SJCRH30 (cell line): ENCODE results near the gene KIAA1755. TPM values are rescaled to one million over a fixed set of nuclear protein-coding genes. Genes with fewer than 3 reads are reported as not detected.

Source experiments
- DNase-seq, 2 experiments: peaks; one replicate each; pipeline ENCODE4 v3.0.0-alpha.2; 2015 to 2020
- H3K27ac ChIP-seq: fragments of 250-450 bp; sonication (Bioruptor Pico); 2 replicates; pipeline ENCODE4 v1.5.1; 2020; ENCODE audit warnings: mild to moderate bottlenecking, moderate library complexity
- H3K27me3 ChIP-seq: fragments of 250-450 bp; sonication (Bioruptor Pico); 2 replicates; pipeline ENCODE4 v1.5.1; 2020; ENCODE audit warnings: mild to moderate bottlenecking, moderate library complexity
- H3K36me3 ChIP-seq: fragments of 250-450 bp; sonication (Bioruptor Pico); 2 replicates; pipeline ENCODE4 v1.5.1; 2020; ENCODE audit warnings: mild to moderate bottlenecking, moderate library complexity
- H3K4me1 ChIP-seq: fragments of 250-450 bp; sonication (Bioruptor Pico); 2 replicates; pipeline ENCODE4 v1.5.1; 2020; ENCODE audit warnings: mild to moderate bottlenecking, moderate library complexity
- H3K4me3 ChIP-seq: fragments of 250-450 bp; sonication (Bioruptor Pico); 2 replicates; pipeline ENCODE4 v1.5.1; 2020; ENCODE audit warnings: mild to moderate bottlenecking, moderate library complexity
- H3K9me3 ChIP-seq: fragments of 250-450 bp; sonication (Bioruptor Pico); replicated peaks from 2 replicates; pipeline ENCODE4 v1.5.1; 2020; ENCODE audit warnings: mild to moderate bottlenecking, moderate library complexity
- total RNA-seq: library from RNA; depleted of rRNA; stranded (reverse); fragments of >200 nt; shearing (Covaris generic); gene quantifications from 2 replicates; pipeline ENCODE4 v1.2.3, GENCODE V29; 2014

The KIAA1755 gene
- total RNA-seq, 1 experiment from 2014 or later, result 1.4 TPM

GRCh38 chr20:38217791-38218565, 42.6 kb downstream of the KIAA1755 start:
- H3K9me3 ChIP-seq, result no peaks in the 10 kb centered on the region
- H3K4me3 ChIP-seq, result no peak overlapping the region
- no peak overlapping the region for H3K27ac ChIP-seq
- peak; percentile 62 to 72 for DNase-seq
- peaks cover 5% of the 10 kb centered on the region; the same call in 1 of the 2 replicates for H3K4me1 ChIP-seq
- H3K27me3 ChIP-seq, result no peaks in the 10 kb centered on the region
- H3K36me3 ChIP-seq, result no peaks in the 10 kb centered on the region

- Histone ChIP-seq H3K36me3 (no peaks in the 10 kb centered on the region), H3K4me3 (no peak overlapping the region), H3K4me1 (peaks cover 5% of the 10 kb centered on the region; the same call in 1 of the 2 replicates), H3K27ac (no peak overlapping the region), H3K27me3 (no peaks in the 10 kb centered on the region), H3K9me3 (no peaks in the 10 kb centered on the region)
- DNase-seq, result no peak
These were observed 43.6 kb downstream of the KIAA1755 start for GRCh38 chr20:38216746-38217595.

- no peak for DNase-seq
- Histone ChIP-seq H3K27me3 (no peaks in the 10 kb centered on the region), H3K27ac (no peak overlapping the region)
These were observed 44.3 kb downstream of the KIAA1755 start for GRCh38 chr20:38216201-38216600.

GRCh38 chr20:38215194-38216182, 45.0 kb downstream of the KIAA1755 start:
- H3K36me3 ChIP-seq, result no peaks in the 10 kb centered on the region
- H3K4me3 ChIP-seq, result no peak overlapping the region
- DNase-seq, result no peak

More at GRCh38 chr20:38216201-38216600, 44.3 kb downstream of the KIAA1755 start:
- no peaks in the 10 kb centered on the region for H3K36me3 ChIP-seq
- no peaks in the 10 kb centered on the region for H3K9me3 ChIP-seq
- no peak overlapping the region for H3K4me3 ChIP-seq
- peaks cover 5% of the 10 kb centered on the region; the same call in 1 of the 2 replicates for H3K4me1 ChIP-seq

GRCh38 chr20:38214256-38215193, 46.0 kb downstream of the KIAA1755 start:
- peak in 1 of 2 experiments; percentile 35 for DNase-seq

More at GRCh38 chr20:38215194-38216182, 45.0 kb downstream of the KIAA1755 start:
- Histone ChIP-seq H3K27ac (no peak overlapping the region), H3K4me1 (peaks cover 5% of the 10 kb centered on the region; the same call in 1 of the 2 replicates), H3K27me3 (no peaks in the 10 kb centered on the region), H3K9me3 (no peaks in the 10 kb centered on the region)

GRCh38 chr20:38213607-38213940, 47.0 kb downstream of the KIAA1755 start:
- Histone ChIP-seq H3K27me3 (no peaks in the 10 kb centered on the region), H3K27ac (no peak overlapping the region), H3K9me3 (no peaks in the 10 kb centered on the region), H3K4me3 (no peak overlapping the region), H3K4me1 (peaks cover 5% of the 10 kb centered on the region; the same call in 1 of the 2 replicates), H3K36me3 (no peaks in the 10 kb centered on the region)
- no peak for DNase-seq

More at GRCh38 chr20:38214256-38215193, 46.0 kb downstream of the KIAA1755 start:
- Histone ChIP-seq H3K36me3 (no peaks in the 10 kb centered on the region), H3K4me3 (no peak overlapping the region), H3K9me3 (no peaks in the 10 kb centered on the region), H3K4me1 (peaks cover 5% of the 10 kb centered on the region; the same call in 1 of the 2 replicates), H3K27ac (no peak overlapping the region), H3K27me3 (no peaks in the 10 kb centered on the region)

GRCh38 chr20:38212806-38213606, 47.5 kb downstream of the KIAA1755 start:
- Histone ChIP-seq H3K9me3 (no peaks in the 10 kb centered on the region), H3K27me3 (no peaks in the 10 kb centered on the region), H3K36me3 (no peaks in the 10 kb centered on the region), H3K27ac (no peak overlapping the region), H3K4me1 (peaks cover 2% of the 10 kb centered on the region; the same call in 1 of the 2 replicates), H3K4me3 (no peak overlapping the region)
- DNase-seq, result no peak

- no peak for DNase-seq
- Histone ChIP-seq H3K36me3 (no peaks in the 10 kb centered on the region), H3K27ac (no peak overlapping the region), H3K9me3 (no peaks in the 10 kb centered on the region), H3K4me3 (no peak overlapping the region), H3K27me3 (no peaks in the 10 kb centered on the region), H3K4me1 (no peaks in the 10 kb centered on the region)
These were observed 49.1 kb downstream of the KIAA1755 start for GRCh38 chr20:38211200-38212097.

GRCh38 chr20:38210741-38211140, 49.8 kb downstream of the KIAA1755 start:
- DNase-seq, result no peak
- H3K36me3 ChIP-seq, result no peaks in the 10 kb centered on the region
- no peak overlapping the region for H3K4me3 ChIP-seq
- H3K9me3 ChIP-seq, result no peaks in the 10 kb centered on the region
- H3K4me1 ChIP-seq, result no peaks in the 10 kb centered on the region
- no peaks in the 10 kb centered on the region for H3K27me3 ChIP-seq
- H3K27ac ChIP-seq, result no peak overlapping the region

GRCh38 chr20:38209736-38210405, 50.7 kb downstream of the KIAA1755 start:
- DNase-seq, result no peak
- no peak overlapping the region for H3K27ac ChIP-seq
- no peaks in the 10 kb centered on the region for H3K36me3 ChIP-seq

GRCh38 chr20:38209054-38209675, 51.4 kb downstream of the KIAA1755 start:
- H3K9me3 ChIP-seq, result no peaks in the 10 kb centered on the region
- no peak for DNase-seq
- H3K36me3 ChIP-seq, result no peaks in the 10 kb centered on the region
- peaks cover 6% of the 10 kb centered on the region; the same call in 1 of the 2 replicates for H3K27me3 ChIP-seq
- H3K27ac ChIP-seq, result no peak overlapping the region
- peaks cover 3% of the 10 kb centered on the region; the same call in 1 of the 2 replicates for H3K4me1 ChIP-seq
- H3K4me3 ChIP-seq, result no peak overlapping the region

More at GRCh38 chr20:38209736-38210405, 50.7 kb downstream of the KIAA1755 start:
- Histone ChIP-seq H3K4me3 (no peak overlapping the region), H3K9me3 (no peaks in the 10 kb centered on the region), H3K27me3 (no peaks in the 10 kb centered on the region), H3K4me1 (peaks cover 3% of the 10 kb centered on the region; the same call in 1 of the 2 replicates)
